ENCODE measurements around the gene CPNE2.

GRCh38 chr16:57054338-57054737, 38.0 kb upstream of the CPNE2 start:
- no peak for TF ChIP-seq POLR2AphosphoS5 (IDR thresholded peaks at IDR 0.05; ENCODE audit: borderline replicate concordance, low read depth, low read length)
- TF ChIP-seq FOXP2 (optimal IDR thresholded peaks at IDR 0.05; ENCODE audit: control extremely low read depth, extremely low read length, insufficient read depth) = no peak

Measured in SK-N-MC (cell line).